ENCODE data around the gene DPP10.

The DPP10 gene

GRCh38 chr2:115105966-115106365 lies 663.5 kb downstream of the DPP10 start:
- Histone ChIP-seq H4K20me1 (ENCODE audit: insufficient read depth, low read length) (no peaks in the 10 kb centered on the region), H3K4me1 (ENCODE audit: insufficient read depth, low read length) (no peaks in the 10 kb centered on the region), H3K27me3 (ENCODE audit: insufficient read depth, low read length, poor library complexity) (no peaks in the 10 kb centered on the region), H3K79me2 (ENCODE audit: insufficient read depth, low read length) (no peaks in the 10 kb centered on the region), H2AFZ (ENCODE audit: low read depth, low read length) (no peak overlapping the region), H3K9me3 (ENCODE audit: insufficient read depth, low read length, severe bottlenecking) (no peaks in the 10 kb centered on the region), H3K9ac (ENCODE audit: low read depth, low read length) (no peak overlapping the region), H3K36me3 (ENCODE audit: insufficient read depth, low read length) (no peaks in the 10 kb centered on the region), H3K4me2 (ENCODE audit: insufficient read depth, low read length) (no peak overlapping the region), H3K4me3 (ENCODE audit: low read depth in 1 of 2, low read length in 2 of 2) (no peak overlapping the region), H3K27ac (ENCODE audit: low read length) (no peak overlapping the region)
- no peak for DNase-seq
- no peak for TF ChIP-seq CTCF (IDR thresholded peaks at IDR 0.05; ENCODE audit: borderline replicate concordance, extremely low read depth, low read length, poor library complexity, severe bottlenecking)
- TF ChIP-seq EZH2 (IDR thresholded peaks at IDR 0.05; ENCODE audit: borderline replicate concordance, low read depth, low read length, severe bottlenecking) = no peak
- no peak for ATAC-seq (ENCODE audit: insufficient read depth, low read depth)

- ATAC-seq (ENCODE audit: insufficient read depth, low read depth) (no peak), DNase-seq (no peak)
- Histone ChIP-seq H2AFZ (ENCODE audit: low read depth, low read length) (no peak overlapping the region), H3K36me3 (ENCODE audit: insufficient read depth, low read length) (no peaks in the 10 kb centered on the region), H3K4me1 (ENCODE audit: insufficient read depth, low read length) (no peaks in the 10 kb centered on the region), H3K27ac (ENCODE audit: low read length) (no peak overlapping the region), H3K4me2 (ENCODE audit: insufficient read depth, low read length) (no peak overlapping the region), H3K9ac (ENCODE audit: low read depth, low read length) (no peak overlapping the region), H3K79me2 (ENCODE audit: insufficient read depth, low read length) (no peaks in the 10 kb centered on the region), H3K27me3 (ENCODE audit: insufficient read depth, low read length, poor library complexity) (no peaks in the 10 kb centered on the region), H3K4me3 (ENCODE audit: low read depth in 1 of 2, low read length in 2 of 2) (no peak overlapping the region), H4K20me1 (ENCODE audit: insufficient read depth, low read length) (no peaks in the 10 kb centered on the region), H3K9me3 (ENCODE audit: insufficient read depth, low read length, severe bottlenecking) (no peaks in the 10 kb centered on the region)
- TF ChIP-seq EZH2 (IDR thresholded peaks at IDR 0.05; ENCODE audit: borderline replicate concordance, low read depth, low read length, severe bottlenecking) = no peak
- TF ChIP-seq CTCF (IDR thresholded peaks at IDR 0.05; ENCODE audit: borderline replicate concordance, extremely low read depth, low read length, poor library complexity, severe bottlenecking) = no peak
These were observed 672.7 kb downstream of the DPP10 start for GRCh38 chr2:115115135-115115534.

GRCh38 chr2:115118306-115118705 lies 675.9 kb downstream of the DPP10 start:
- TF ChIP-seq EZH2 (IDR thresholded peaks at IDR 0.05; ENCODE audit: borderline replicate concordance, low read depth, low read length, severe bottlenecking) (no peak), CTCF (IDR thresholded peaks at IDR 0.05; ENCODE audit: borderline replicate concordance, extremely low read depth, low read length, poor library complexity, severe bottlenecking) (no peak)
- no peaks in the 10 kb centered on the region for H4K20me1 ChIP-seq (ENCODE audit: insufficient read depth, low read length)
- DNase-seq (no peak), ATAC-seq (ENCODE audit: insufficient read depth, low read depth) (no peak)
- H3K4me2 ChIP-seq (ENCODE audit: insufficient read depth, low read length) = no peak overlapping the region
- H3K36me3 ChIP-seq (ENCODE audit: insufficient read depth, low read length) = no peaks in the 10 kb centered on the region
- H3K9ac ChIP-seq (ENCODE audit: low read depth, low read length) = no peak overlapping the region
- H3K27me3 ChIP-seq (ENCODE audit: insufficient read depth, low read length, poor library complexity) = no peaks in the 10 kb centered on the region
- no peaks in the 10 kb centered on the region for H3K9me3 ChIP-seq (ENCODE audit: insufficient read depth, low read length, severe bottlenecking)
- no peak overlapping the region for H3K4me3 ChIP-seq (ENCODE audit: low read depth in 1 of 2, low read length in 2 of 2)
- no peak overlapping the region for H3K27ac ChIP-seq (ENCODE audit: low read length)
- no peaks in the 10 kb centered on the region for H3K4me1 ChIP-seq (ENCODE audit: insufficient read depth, low read length)
- H3K79me2 ChIP-seq (ENCODE audit: insufficient read depth, low read length) = no peaks in the 10 kb centered on the region
- no peak overlapping the region for H2AFZ ChIP-seq (ENCODE audit: low read depth, low read length)

- no peaks in the 10 kb centered on the region for H3K9me3 ChIP-seq (ENCODE audit: insufficient read depth, low read length, severe bottlenecking)
- H3K36me3 ChIP-seq (ENCODE audit: insufficient read depth, low read length) = no peaks in the 10 kb centered on the region
- no peak overlapping the region for H3K9ac ChIP-seq (ENCODE audit: low read depth, low read length)
- H3K27me3 ChIP-seq (ENCODE audit: insufficient read depth, low read length, poor library complexity) = no peaks in the 10 kb centered on the region
- H4K20me1 ChIP-seq (ENCODE audit: insufficient read depth, low read length) = no peaks in the 10 kb centered on the region
- H3K4me1 ChIP-seq (ENCODE audit: insufficient read depth, low read length) = no peaks in the 10 kb centered on the region
- H2AFZ ChIP-seq (ENCODE audit: low read depth, low read length) = no peak overlapping the region
- no peak for ATAC-seq (ENCODE audit: insufficient read depth, low read depth)
- H3K4me3 ChIP-seq (ENCODE audit: low read depth in 1 of 2, low read length in 2 of 2) = no peak overlapping the region
- no peaks in the 10 kb centered on the region for H3K79me2 ChIP-seq (ENCODE audit: insufficient read depth, low read length)
- TF ChIP-seq CTCF (IDR thresholded peaks at IDR 0.05; ENCODE audit: borderline replicate concordance, extremely low read depth, low read length, poor library complexity, severe bottlenecking) (no peak), EZH2 (IDR thresholded peaks at IDR 0.05; ENCODE audit: borderline replicate concordance, low read depth, low read length, severe bottlenecking) (no peak)
- H3K27ac ChIP-seq (ENCODE audit: low read length) = no peak overlapping the region
- no peak overlapping the region for H3K4me2 ChIP-seq (ENCODE audit: insufficient read depth, low read length)
- DNase-seq = no peak
These were observed 676.6 kb downstream of the DPP10 start for GRCh38 chr2:115119086-115119485.

All from DND-41 (cell line).